Esophagus muscularis mucosa (tissue), 4 donors: ENCODE results near the gene FGFBP2. TPM values are rescaled to one million over a fixed set of nuclear protein-coding genes. Genes with fewer than 3 reads are reported as not detected.

Experiments used
- DNase-seq: peaks from one replicate; pipeline ENCODE4 v3.0.0-alpha.2; 2017; ENCODE audit errors: extremely low spot score
- H3K27ac ChIP-seq, 4 donors: fragments of 200-600 bp; sonication (generic); replicated peaks in 1 of 4; 1 replicate in 3 of 4; 2 replicates in 1 of 4; pipeline ENCODE4 v1.5.1; 2016 to 2019; ENCODE audit warnings: mild to moderate bottlenecking in 1 of 4
- H3K27me3 ChIP-seq, 4 donors: fragments of 200-600 bp; sonication (generic); one replicate each; pipeline versions ENCODE4 v1.5.1 to v1.6.0; 2016 to 2019
- H3K36me3 ChIP-seq, 4 donors: fragments of 200-600 bp; sonication (generic); one replicate each; pipeline ENCODE4 v1.5.1; 2016 to 2019
- H3K4me1 ChIP-seq, 4 donors: fragments of 200-600 bp; sonication (generic); one replicate each; pipeline ENCODE4 v1.5.1; 2016 to 2019
- H3K4me3 ChIP-seq, 4 donors: fragments of 200-600 bp; sonication (generic); 1 replicate in 2 of 4; 2 replicates in 2 of 4; pipeline ENCODE4 v1.5.1; 2016 to 2019; ENCODE audit warnings: mild to moderate bottlenecking in 4 of 4, moderate library complexity in 1 of 4
- H3K9me3 ChIP-seq, 4 donors: fragments of 200-600 bp; sonication (generic); 1 replicate in 3 of 4; 2 replicates in 1 of 4; pipeline ENCODE4 v1.5.1; 2016 to 2019
- EP300 ChIP-seq: sonication (generic); formaldehyde crosslinking; IDR thresholded peaks from one replicate; pipeline ENCODE4 v1.6.1; 2017; ENCODE audit warnings: antibody characterized with exemption
- POLR2A ChIP-seq: fragments of 450-650 bp; IDR thresholded peaks from one replicate; pipeline ENCODE4 v1.6.1; 2017; ENCODE audit warnings: antibody characterized with exemption, moderate library complexity, mild to moderate bottlenecking, low read depth
- POLR2AphosphoS5 ChIP-seq, 2 donors: sonication (generic); formaldehyde crosslinking; IDR thresholded peaks; one replicate each; pipeline ENCODE4 v1.6.1; 2017; ENCODE audit warnings: antibody characterized with exemption in 2 of 2
- WGBS: methylation state at CpG from one replicate; pipeline ENCODE4 v1.1.5; 2018; 5-methylcytosine and 5-hydroxymethylcytosine counted together
- intact Hi-C: fragments of 100-400 bp; cut with DNase I; formaldehyde crosslinking; loops from one replicate; pipeline ENCODE4 v1.15.1; 2023
- total RNA-seq, 4 donors: library from RNA; depleted of rRNA; stranded (reverse); fragments of >200 nt; gene quantifications; one replicate each; pipeline versions ENCODE4 v1.1.0 to v1.2.1, GENCODE V29; 2016
- TF ChIP-seq, protein P1 (sequence below), 3 experiments: fragments of 200-600 bp in 2 of 3; fragments of 450-650 bp in 1 of 3; sonication (generic) in 2 of 3; IDR thresholded peaks; one replicate each; pipeline ENCODE4 v1.5.1; 2017 to 2019; ENCODE audit warnings: antibody characterized with exemption in 3 of 3, mild to moderate bottlenecking in 2 of 3, moderate library complexity in 1 of 3

Gene FGFBP2
- total RNA-seq, 4 donors from 2014 or later, result 2.8 to 6.7 (median 6.0) TPM

GRCh38 chr4:15914736-15915135 lies 48.2 kb downstream of the FGFBP2 start:
- 90% methylated on average over 2 of the region's 2 CpGs for WGBS

DNA sequence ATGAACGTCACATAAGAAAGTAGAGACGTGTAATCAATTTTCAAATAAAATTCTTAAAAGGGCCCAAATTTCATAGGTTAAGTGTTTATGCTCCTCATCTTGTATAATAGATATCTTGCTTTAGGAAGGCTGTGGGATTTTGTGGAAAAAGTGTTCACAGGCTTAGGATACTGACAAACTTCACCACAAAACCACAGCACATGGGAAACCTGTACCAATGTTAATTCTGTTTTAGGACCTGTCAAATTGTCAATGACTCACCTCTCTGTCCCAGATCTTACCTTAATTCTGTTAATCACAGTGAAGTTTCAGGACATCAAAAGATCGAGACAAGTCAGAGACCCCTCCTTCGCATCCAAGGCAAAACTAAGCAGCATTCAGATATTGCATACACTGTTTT lies 48.7 kb downstream of the FGFBP2 start:
- TF ChIP-seq POLR2AphosphoS5 (IDR thresholded peaks at IDR 0.05), result no peak
- Histone ChIP-seq H3K27ac (no peak overlapping the region), H3K4me1 (peaks cover 0 to 15% (median 7%) of the 10 kb centered on the region in 4 donors), H3K4me3 (no peak overlapping the region), H3K36me3 (no peaks in the 10 kb centered on the region), H3K9me3 (no peaks in the 10 kb centered on the region), H3K27me3 (no peaks in the 10 kb centered on the region)
- DNase-seq, result no peak
- intact Hi-C loops, result no loop called here
- 99% methylated on average over 4 of the region's 4 CpGs for WGBS

More at GRCh38 chr4:15914736-15915135, 48.2 kb downstream of the FGFBP2 start:
- no peaks in the 10 kb centered on the region for H3K9me3 ChIP-seq
- no peak overlapping the region for H3K27ac ChIP-seq
- TF ChIP-seq POLR2A, result no peak
- TF ChIP-seq, protein P1, sequence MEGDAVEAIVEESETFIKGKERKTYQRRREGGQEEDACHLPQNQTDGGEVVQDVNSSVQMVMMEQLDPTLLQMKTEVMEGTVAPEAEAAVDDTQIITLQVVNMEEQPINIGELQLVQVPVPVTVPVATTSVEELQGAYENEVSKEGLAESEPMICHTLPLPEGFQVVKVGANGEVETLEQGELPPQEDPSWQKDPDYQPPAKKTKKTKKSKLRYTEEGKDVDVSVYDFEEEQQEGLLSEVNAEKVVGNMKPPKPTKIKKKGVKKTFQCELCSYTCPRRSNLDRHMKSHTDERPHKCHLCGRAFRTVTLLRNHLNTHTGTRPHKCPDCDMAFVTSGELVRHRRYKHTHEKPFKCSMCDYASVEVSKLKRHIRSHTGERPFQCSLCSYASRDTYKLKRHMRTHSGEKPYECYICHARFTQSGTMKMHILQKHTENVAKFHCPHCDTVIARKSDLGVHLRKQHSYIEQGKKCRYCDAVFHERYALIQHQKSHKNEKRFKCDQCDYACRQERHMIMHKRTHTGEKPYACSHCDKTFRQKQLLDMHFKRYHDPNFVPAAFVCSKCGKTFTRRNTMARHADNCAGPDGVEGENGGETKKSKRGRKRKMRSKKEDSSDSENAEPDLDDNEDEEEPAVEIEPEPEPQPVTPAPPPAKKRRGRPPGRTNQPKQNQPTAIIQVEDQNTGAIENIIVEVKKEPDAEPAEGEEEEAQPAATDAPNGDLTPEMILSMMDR (IDR thresholded peaks at IDR 0.05), result no peak
- TF ChIP-seq POLR2AphosphoS5 (IDR thresholded peaks at IDR 0.05), result no peak
- no peak for TF ChIP-seq EP300
- peaks cover 0 to 15% (median 7%) of the 10 kb centered on the region in 4 donors for H3K4me1 ChIP-seq
- no peaks in the 10 kb centered on the region for H3K27me3 ChIP-seq
- intact Hi-C loops, result no loop called here
- H3K4me3 ChIP-seq, result no peak overlapping the region
- no peak for DNase-seq
- H3K36me3 ChIP-seq, result no peaks in the 10 kb centered on the region

DNA sequence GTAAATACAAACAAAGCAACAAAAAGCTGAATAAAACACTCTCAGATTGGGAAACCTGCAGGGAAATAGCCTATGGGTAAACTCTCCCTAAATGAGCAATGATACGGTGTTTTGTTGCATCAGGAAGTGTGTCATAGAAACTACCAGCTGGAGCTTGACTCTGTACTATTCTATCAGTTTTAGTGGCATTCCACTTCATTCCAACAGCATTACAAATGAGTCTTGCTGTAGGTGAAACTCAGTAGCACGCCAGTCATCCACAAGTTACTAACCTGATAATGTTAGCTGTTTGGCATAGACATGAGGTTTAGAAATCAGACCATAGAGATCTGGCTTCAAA lies 49.4 kb downstream of the FGFBP2 start:
- Histone ChIP-seq H3K4me1 (peaks cover 0 to 15% (median 7%) of the 10 kb centered on the region in 4 donors), H3K4me3 (no peak overlapping the region), H3K27ac (no peak overlapping the region), H3K36me3 (no peaks in the 10 kb centered on the region), H3K27me3 (no peaks in the 10 kb centered on the region), H3K9me3 (no peaks in the 10 kb centered on the region)
- intact Hi-C loops, result no loop called here
- 72% methylated on average over 2 of the region's 2 CpGs for WGBS
- no peak for DNase-seq
- no peak for TF ChIP-seq POLR2A
- TF ChIP-seq EP300, result no peak
- TF ChIP-seq POLR2AphosphoS5 (IDR thresholded peaks at IDR 0.05), result no peak
- TF ChIP-seq, protein P1 (IDR thresholded peaks at IDR 0.05), result no peak

- Histone ChIP-seq H3K4me3 (no peak overlapping the region), H3K4me1 (peaks cover 0 to 16% (median 7%) of the 10 kb centered on the region in 4 donors), H3K36me3 (no peaks in the 10 kb centered on the region), H3K27ac (no peak overlapping the region), H3K9me3 (no peaks in the 10 kb centered on the region), H3K27me3 (no peaks in the 10 kb centered on the region)
- TF ChIP-seq, protein P1 (IDR thresholded peaks at IDR 0.05), result no peak
- TF ChIP-seq EP300, result no peak
- no peak for TF ChIP-seq POLR2A
- TF ChIP-seq POLR2AphosphoS5 (IDR thresholded peaks at IDR 0.05), result no peak
- WGBS, result 66% methylated on average over 8 of the region's 8 CpGs
- intact Hi-C loops, result no loop called here
- DNase-seq, result no peak
Observed at GRCh38 chr4:15912961-15913630, 49.9 kb downstream of the FGFBP2 start.

DNA sequence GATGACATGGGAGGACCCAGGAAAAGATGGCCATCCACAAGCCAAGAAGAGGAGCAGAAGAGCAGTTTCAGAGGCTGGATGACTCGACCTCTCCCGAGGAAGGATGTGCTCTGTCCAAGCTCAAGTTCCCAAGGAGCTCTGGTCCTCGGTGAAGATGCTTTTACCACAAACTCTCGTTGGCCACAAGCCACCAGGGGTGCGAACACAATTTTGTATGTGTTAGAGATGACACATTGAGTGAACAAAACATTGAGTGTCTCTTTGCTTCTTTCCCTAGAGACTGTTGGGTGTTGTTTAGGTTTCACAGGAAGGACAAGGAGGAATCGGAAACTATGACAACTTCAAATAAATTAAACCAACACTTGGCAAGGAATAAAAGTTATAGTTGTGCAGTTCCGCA lies 50.7 kb downstream of the FGFBP2 start:
- DNase-seq, result no peak
- intact Hi-C loops, result no loop called here
- no peaks in the 10 kb centered on the region for H3K27me3 ChIP-seq
- no peaks in the 10 kb centered on the region for H3K36me3 ChIP-seq
- TF ChIP-seq POLR2A (no peak), POLR2AphosphoS5 (IDR thresholded peaks at IDR 0.05) (no peak), EP300 (no peak)
- TF ChIP-seq, protein P1 (IDR thresholded peaks at IDR 0.05), result no peak
- H3K4me1 ChIP-seq, result peaks cover 0 to 24% (median 10%) of the 10 kb centered on the region in 4 donors
- H3K4me3 ChIP-seq, result no peak overlapping the region
- 44% methylated on average over 7 of the region's 7 CpGs for WGBS
- no peak overlapping the region for H3K27ac ChIP-seq
- no peaks in the 10 kb centered on the region for H3K9me3 ChIP-seq

Other genes with a start within 250 kb of the FGFBP2 start
- 1 to 10 TPM; 1.4 to 5.8 (median 2.6) TPM for gene CD38, start 184.8 kb downstream of the FGFBP2 start, total RNA-seq
- under 1 TPM in 3 of 4 donors, not detected in 1; 0.33 to 0.92 (median 0.52) TPM for gene FGFBP1, start 24.4 kb downstream of the FGFBP2 start, total RNA-seq
- gene PROM1, start 120.8 kb upstream of the FGFBP2 start, total RNA-seq, result 1 to 10 TPM; 3.3 to 4.6 (median 4.0) TPM